ENCODE results near the gene URB2.

DNA sequence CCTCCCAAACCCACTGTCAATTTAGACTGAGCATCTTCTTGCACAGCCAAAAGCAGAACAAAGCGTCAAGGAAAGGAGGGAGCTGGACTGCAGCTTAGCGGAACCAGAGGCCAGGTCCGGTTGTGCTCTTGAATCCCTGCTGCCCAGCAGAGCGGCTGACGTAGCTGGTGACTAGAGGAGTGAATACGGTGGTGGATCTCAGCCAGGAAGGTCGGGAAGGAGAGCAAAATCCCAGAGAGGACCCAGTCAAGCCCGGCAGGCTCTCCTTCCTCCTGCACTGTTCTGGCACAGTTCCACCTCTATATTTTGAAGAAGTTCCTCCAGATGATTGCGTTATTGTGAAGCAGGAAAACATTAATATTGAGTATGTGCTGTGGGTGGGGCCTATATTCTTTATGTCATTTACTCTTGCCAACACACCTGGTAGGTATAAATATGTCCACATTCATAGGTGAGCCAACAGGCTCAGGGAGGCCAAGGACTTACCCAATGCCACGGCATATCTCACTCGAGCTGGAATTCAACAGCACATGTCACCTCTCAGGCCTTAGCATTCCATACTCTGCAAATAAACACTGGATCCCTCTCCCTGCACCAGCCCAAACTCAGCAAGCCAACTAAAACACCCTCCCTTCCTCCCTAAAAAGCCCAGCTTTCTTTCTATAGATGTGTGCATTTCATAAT is 43.9 kb upstream of the URB2 start:
- TF ChIP-seq RAD21 (IDR thresholded peaks at IDR 0.05) = no peak
- TF ChIP-seq, protein P1, sequence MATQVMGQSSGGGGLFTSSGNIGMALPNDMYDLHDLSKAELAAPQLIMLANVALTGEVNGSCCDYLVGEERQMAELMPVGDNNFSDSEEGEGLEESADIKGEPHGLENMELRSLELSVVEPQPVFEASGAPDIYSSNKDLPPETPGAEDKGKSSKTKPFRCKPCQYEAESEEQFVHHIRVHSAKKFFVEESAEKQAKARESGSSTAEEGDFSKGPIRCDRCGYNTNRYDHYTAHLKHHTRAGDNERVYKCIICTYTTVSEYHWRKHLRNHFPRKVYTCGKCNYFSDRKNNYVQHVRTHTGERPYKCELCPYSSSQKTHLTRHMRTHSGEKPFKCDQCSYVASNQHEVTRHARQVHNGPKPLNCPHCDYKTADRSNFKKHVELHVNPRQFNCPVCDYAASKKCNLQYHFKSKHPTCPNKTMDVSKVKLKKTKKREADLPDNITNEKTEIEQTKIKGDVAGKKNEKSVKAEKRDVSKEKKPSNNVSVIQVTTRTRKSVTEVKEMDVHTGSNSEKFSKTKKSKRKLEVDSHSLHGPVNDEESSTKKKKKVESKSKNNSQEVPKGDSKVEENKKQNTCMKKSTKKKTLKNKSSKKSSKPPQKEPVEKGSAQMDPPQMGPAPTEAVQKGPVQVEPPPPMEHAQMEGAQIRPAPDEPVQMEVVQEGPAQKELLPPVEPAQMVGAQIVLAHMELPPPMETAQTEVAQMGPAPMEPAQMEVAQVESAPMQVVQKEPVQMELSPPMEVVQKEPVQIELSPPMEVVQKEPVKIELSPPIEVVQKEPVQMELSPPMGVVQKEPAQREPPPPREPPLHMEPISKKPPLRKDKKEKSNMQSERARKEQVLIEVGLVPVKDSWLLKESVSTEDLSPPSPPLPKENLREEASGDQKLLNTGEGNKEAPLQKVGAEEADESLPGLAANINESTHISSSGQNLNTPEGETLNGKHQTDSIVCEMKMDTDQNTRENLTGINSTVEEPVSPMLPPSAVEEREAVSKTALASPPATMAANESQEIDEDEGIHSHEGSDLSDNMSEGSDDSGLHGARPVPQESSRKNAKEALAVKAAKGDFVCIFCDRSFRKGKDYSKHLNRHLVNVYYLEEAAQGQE (IDR thresholded peaks at IDR 0.05) = no peak
- no peak for TF ChIP-seq CTCF (IDR thresholded peaks at IDR 0.05; ENCODE audit: low read depth, low read length, missing input control)
- TF ChIP-seq SP1 (IDR thresholded peaks at IDR 0.05) = no peak
- no peak for TF ChIP-seq TAF1 (conservative IDR thresholded peaks at IDR 0.05)

All from liver (tissue), 3 donors.